ENCODE results near the gene NUDT1.

NUDT1 gene

GRCh38 chr7:2212906-2213305 is 29.1 kb upstream of the NUDT1 start:
- Histone ChIP-seq H3K9me2 (ENCODE audit: low read depth, low read length) (no peaks in the 10 kb centered on the region), H3K27me3 (ENCODE audit: insufficient read depth, low read length) (no peaks in the 10 kb centered on the region), H3K36me3 (ENCODE audit: insufficient read depth, low read length) (peaks cover 81% of the 10 kb centered on the region), H2AFZ (ENCODE audit: low read length) (no peak overlapping the region), H3K4me2 (ENCODE audit: low read length) (no peak overlapping the region), H3K27ac (ENCODE audit: low read depth, low read length, poor library complexity, severe bottlenecking) (no peak overlapping the region), H3K9me3 (ENCODE audit: low read length) (no peaks in the 10 kb centered on the region), H3K4me1 (ENCODE audit: insufficient read depth, low read length, severe bottlenecking) (peaks cover 4% of the 10 kb centered on the region), H3K9ac (ENCODE audit: low read length) (no peak overlapping the region), H4K20me1 (ENCODE audit: insufficient read depth, low read length) (no peaks in the 10 kb centered on the region), H3K4me3 (ENCODE audit: low read depth, low read length, poor library complexity, severe bottlenecking) (no peak overlapping the region), H3K79me2 (ENCODE audit: insufficient read depth, low read length) (no peaks in the 10 kb centered on the region), H3F3A (ENCODE audit: insufficient read depth, low read length) (no peaks in the 10 kb centered on the region)
- TF ChIP-seq EZH2 (IDR thresholded peaks at IDR 0.05; ENCODE audit: borderline replicate concordance, low read length) (no peak), CTCF (IDR thresholded peaks at IDR 0.05; ENCODE audit: low read length) (no peak)

GRCh38 chr7:2213551-2214215 is 28.3 kb upstream of the NUDT1 start:
- TF ChIP-seq EZH2 (IDR thresholded peaks at IDR 0.05; ENCODE audit: borderline replicate concordance, low read length) (no peak), CTCF (IDR thresholded peaks at IDR 0.05; ENCODE audit: low read length) (no peak)
- Histone ChIP-seq H3K4me3 (ENCODE audit: low read depth, low read length, poor library complexity, severe bottlenecking) (no peak overlapping the region), H3K9me3 (ENCODE audit: low read length) (no peaks in the 10 kb centered on the region), H3K9me2 (ENCODE audit: low read depth, low read length) (no peaks in the 10 kb centered on the region), H3F3A (ENCODE audit: insufficient read depth, low read length) (no peaks in the 10 kb centered on the region), H3K27ac (ENCODE audit: low read depth, low read length, poor library complexity, severe bottlenecking) (no peak overlapping the region), H3K4me2 (ENCODE audit: low read length) (no peak overlapping the region), H3K4me1 (ENCODE audit: insufficient read depth, low read length, severe bottlenecking) (peaks cover 4% of the 10 kb centered on the region), H3K27me3 (ENCODE audit: insufficient read depth, low read length) (no peaks in the 10 kb centered on the region), H3K79me2 (ENCODE audit: insufficient read depth, low read length) (no peaks in the 10 kb centered on the region), H2AFZ (ENCODE audit: low read length) (no peak overlapping the region), H3K36me3 (ENCODE audit: insufficient read depth, low read length) (peaks cover 79% of the 10 kb centered on the region), H3K9ac (ENCODE audit: low read length) (no peak overlapping the region), H4K20me1 (ENCODE audit: insufficient read depth, low read length) (no peaks in the 10 kb centered on the region)

GRCh38 chr7:2214636-2215035 is 27.4 kb upstream of the NUDT1 start:
- Histone ChIP-seq H3K36me3 (ENCODE audit: insufficient read depth, low read length) (peaks cover 74% of the 10 kb centered on the region), H3K4me1 (ENCODE audit: insufficient read depth, low read length, severe bottlenecking) (peaks cover 3% of the 10 kb centered on the region), H4K20me1 (ENCODE audit: insufficient read depth, low read length) (no peaks in the 10 kb centered on the region), H3K27ac (ENCODE audit: low read depth, low read length, poor library complexity, severe bottlenecking) (no peak overlapping the region), H3K79me2 (ENCODE audit: insufficient read depth, low read length) (no peaks in the 10 kb centered on the region), H3K9ac (ENCODE audit: low read length) (no peak overlapping the region), H3K4me2 (ENCODE audit: low read length) (no peak overlapping the region), H3K9me2 (ENCODE audit: low read depth, low read length) (no peaks in the 10 kb centered on the region), H3K27me3 (ENCODE audit: insufficient read depth, low read length) (no peaks in the 10 kb centered on the region), H3F3A (ENCODE audit: insufficient read depth, low read length) (no peaks in the 10 kb centered on the region), H2AFZ (ENCODE audit: low read length) (no peak overlapping the region), H3K4me3 (ENCODE audit: low read depth, low read length, poor library complexity, severe bottlenecking) (no peak overlapping the region), H3K9me3 (ENCODE audit: low read length) (no peaks in the 10 kb centered on the region)
- TF ChIP-seq EZH2 (IDR thresholded peaks at IDR 0.05; ENCODE audit: borderline replicate concordance, low read length) (no peak), CTCF (IDR thresholded peaks at IDR 0.05; ENCODE audit: low read length) (no peak)
